Esophagus muscularis mucosa (tissue), 4 donors: Measurements from ENCODE around the gene IGIP. TPM values are rescaled to one million over a fixed set of nuclear protein-coding genes. Genes with fewer than 3 reads are reported as not detected.
"Not testable (repeated sequence)": the region's sequence is repeated elsewhere in the genome, so short reads cannot be mapped to it uniquely, and the experiment has no call there.

Experiments used
- DNase-seq: peaks from one replicate; pipeline ENCODE4 v3.0.0-alpha.2; 2017; ENCODE audit errors: extremely low spot score
- H3K27ac ChIP-seq, 4 donors: fragments of 200-600 bp; sonication (generic); replicated peaks in 1 of 4; 1 replicate in 3 of 4; 2 replicates in 1 of 4; pipeline ENCODE4 v1.5.1; 2016 to 2019; ENCODE audit warnings: mild to moderate bottlenecking in 1 of 4
- H3K27me3 ChIP-seq, 4 donors: fragments of 200-600 bp; sonication (generic); one replicate each; pipeline versions ENCODE4 v1.5.1 to v1.6.0; 2016 to 2019
- H3K36me3 ChIP-seq, 4 donors: fragments of 200-600 bp; sonication (generic); one replicate each; pipeline ENCODE4 v1.5.1; 2016 to 2019
- H3K4me1 ChIP-seq, 4 donors: fragments of 200-600 bp; sonication (generic); one replicate each; pipeline ENCODE4 v1.5.1; 2016 to 2019
- H3K4me3 ChIP-seq, 4 donors: fragments of 200-600 bp; sonication (generic); 1 replicate in 2 of 4; 2 replicates in 2 of 4; pipeline ENCODE4 v1.5.1; 2016 to 2019; ENCODE audit warnings: mild to moderate bottlenecking in 4 of 4, moderate library complexity in 1 of 4
- H3K9me3 ChIP-seq, 4 donors: fragments of 200-600 bp; sonication (generic); 1 replicate in 3 of 4; 2 replicates in 1 of 4; pipeline ENCODE4 v1.5.1; 2016 to 2019
- EP300 ChIP-seq: sonication (generic); formaldehyde crosslinking; IDR thresholded peaks from one replicate; pipeline ENCODE4 v1.6.1; 2017; ENCODE audit warnings: antibody characterized with exemption
- POLR2A ChIP-seq: fragments of 450-650 bp; IDR thresholded peaks from one replicate; pipeline ENCODE4 v1.6.1; 2017; ENCODE audit warnings: antibody characterized with exemption, moderate library complexity, mild to moderate bottlenecking, low read depth
- POLR2AphosphoS5 ChIP-seq, 2 donors: sonication (generic); formaldehyde crosslinking; IDR thresholded peaks; one replicate each; pipeline ENCODE4 v1.6.1; 2017; ENCODE audit warnings: antibody characterized with exemption in 2 of 2
- WGBS: methylation state at CpG from one replicate; pipeline ENCODE4 v1.1.5; 2018; 5-methylcytosine and 5-hydroxymethylcytosine counted together
- intact Hi-C: fragments of 100-400 bp; cut with DNase I; formaldehyde crosslinking; loops from one replicate; pipeline ENCODE4 v1.15.1; 2023
- total RNA-seq, 4 donors: library from RNA; depleted of rRNA; stranded (reverse); fragments of >200 nt; gene quantifications; one replicate each; pipeline versions ENCODE4 v1.1.0 to v1.2.1, GENCODE V29; 2016
- TF ChIP-seq, protein P1 (sequence below), 3 experiments: fragments of 200-600 bp in 2 of 3; fragments of 450-650 bp in 1 of 3; sonication (generic) in 2 of 3; IDR thresholded peaks; one replicate each; pipeline ENCODE4 v1.5.1; 2017 to 2019; ENCODE audit warnings: antibody characterized with exemption in 3 of 3, mild to moderate bottlenecking in 2 of 3, moderate library complexity in 1 of 3

The IGIP gene
- total RNA-seq, 4 donors from 2014 or later, result 17.6 to 31.9 (median 27.3) TPM

DNA sequence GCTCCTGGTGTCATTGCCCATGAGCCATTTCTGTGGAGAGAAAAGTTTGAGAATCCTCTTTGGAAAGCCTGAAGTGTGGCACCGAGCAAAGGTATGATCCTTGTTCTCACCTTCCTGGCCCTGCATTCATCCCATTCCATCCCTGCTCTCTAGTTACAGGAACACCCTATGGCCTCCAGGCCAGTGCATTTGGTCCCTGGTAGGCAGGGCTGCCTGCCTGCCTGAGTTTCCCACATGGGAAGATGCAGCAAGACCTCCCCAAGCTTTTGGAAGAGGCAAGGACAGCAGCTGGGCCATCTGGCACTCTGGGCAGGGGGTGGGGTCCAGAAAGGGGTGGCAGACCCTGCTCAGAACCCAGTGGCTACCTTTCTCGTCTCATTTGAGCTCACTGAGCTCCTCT, 24.5 kb downstream of the IGIP start:
- WGBS, result 89% methylated on average over 2 of the region's 2 CpGs
- Histone ChIP-seq H3K27me3 (no peaks in the 10 kb centered on the region), H3K27ac (no peak overlapping the region), H3K4me3 (no peak overlapping the region), H3K9me3 (no peaks in the 10 kb centered on the region), H3K4me1 (peaks cover 13 to 30% (median 20%) of the 10 kb centered on the region in 4 donors), H3K36me3 (no peaks in the 10 kb centered on the region)
- intact Hi-C loops, result loop anchor here (10.0 kb wide), 1 partner anchor 365 kb away; no protein-coding TSS in a partner anchor
- TF ChIP-seq, protein P1, sequence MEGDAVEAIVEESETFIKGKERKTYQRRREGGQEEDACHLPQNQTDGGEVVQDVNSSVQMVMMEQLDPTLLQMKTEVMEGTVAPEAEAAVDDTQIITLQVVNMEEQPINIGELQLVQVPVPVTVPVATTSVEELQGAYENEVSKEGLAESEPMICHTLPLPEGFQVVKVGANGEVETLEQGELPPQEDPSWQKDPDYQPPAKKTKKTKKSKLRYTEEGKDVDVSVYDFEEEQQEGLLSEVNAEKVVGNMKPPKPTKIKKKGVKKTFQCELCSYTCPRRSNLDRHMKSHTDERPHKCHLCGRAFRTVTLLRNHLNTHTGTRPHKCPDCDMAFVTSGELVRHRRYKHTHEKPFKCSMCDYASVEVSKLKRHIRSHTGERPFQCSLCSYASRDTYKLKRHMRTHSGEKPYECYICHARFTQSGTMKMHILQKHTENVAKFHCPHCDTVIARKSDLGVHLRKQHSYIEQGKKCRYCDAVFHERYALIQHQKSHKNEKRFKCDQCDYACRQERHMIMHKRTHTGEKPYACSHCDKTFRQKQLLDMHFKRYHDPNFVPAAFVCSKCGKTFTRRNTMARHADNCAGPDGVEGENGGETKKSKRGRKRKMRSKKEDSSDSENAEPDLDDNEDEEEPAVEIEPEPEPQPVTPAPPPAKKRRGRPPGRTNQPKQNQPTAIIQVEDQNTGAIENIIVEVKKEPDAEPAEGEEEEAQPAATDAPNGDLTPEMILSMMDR (IDR thresholded peaks at IDR 0.05), result no peak
- TF ChIP-seq POLR2AphosphoS5 (IDR thresholded peaks at IDR 0.05), result no peak
- TF ChIP-seq EP300, result no peak
- TF ChIP-seq POLR2A, result no peak
- no peak for DNase-seq

- no peak for TF ChIP-seq POLR2AphosphoS5 (IDR thresholded peaks at IDR 0.05)
- TF ChIP-seq, protein P1 (IDR thresholded peaks at IDR 0.05), result no peak
- no peak for TF ChIP-seq POLR2A
- H3K36me3 ChIP-seq, result no peaks in the 10 kb centered on the region
- H3K27me3 ChIP-seq, result no peaks in the 10 kb centered on the region
- H3K27ac ChIP-seq, result no peak overlapping the region
- H3K9me3 ChIP-seq, result no peaks in the 10 kb centered on the region
- H3K4me3 ChIP-seq, result no peak overlapping the region
- H3K4me1 ChIP-seq, result peaks cover 8 to 21% (median 10%) of the 10 kb centered on the region in 4 donors
- 75% methylated on average over 6 of the region's 7 CpGs for WGBS
- DNase-seq, result no peak
- intact Hi-C loops, result loop anchor here (10.0 kb wide), 1 partner anchor 367 kb away; no protein-coding TSS in a partner anchor
These were observed 25.6 kb downstream of the IGIP start for GRCh38 chr5:140151144-140152021.

GRCh38 chr5:140152022-140152999, 26.6 kb downstream of the IGIP start:
- intact Hi-C loops, result loop anchor here (10.0 kb wide), 1 partner anchor 368 kb away; no protein-coding TSS in a partner anchor
- Histone ChIP-seq H3K9me3 (no peaks in the 10 kb centered on the region), H3K4me3 (no peak overlapping the region), H3K36me3 (no peaks in the 10 kb centered on the region), H3K27me3 (no peaks in the 10 kb centered on the region), H3K4me1 (peaks cover 11 to 27% (median 15%) of the 10 kb centered on the region in 4 donors), H3K27ac (no peak overlapping the region)
- no peak for DNase-seq
- TF ChIP-seq POLR2A, result no peak
- 76% methylated on average over 17 of the region's 23 CpGs for WGBS

- no peaks in the 10 kb centered on the region for H3K27me3 ChIP-seq
- no peak overlapping the region for H3K27ac ChIP-seq
- WGBS, result 50% methylated on average over 6 of the region's 7 CpGs
- no peaks in the 10 kb centered on the region for H3K9me3 ChIP-seq
- H3K4me3 ChIP-seq, result no peak overlapping the region
- H3K4me1 ChIP-seq, result peaks cover 11 to 31% (median 20%) of the 10 kb centered on the region in 4 donors
- no peak for DNase-seq
- no peaks in the 10 kb centered on the region for H3K36me3 ChIP-seq
- TF ChIP-seq EP300 (no peak), POLR2AphosphoS5 (IDR thresholded peaks at IDR 0.05) (no peak), POLR2A (no peak)
- TF ChIP-seq, protein P1 (IDR thresholded peaks at IDR 0.05), result no peak
- intact Hi-C loops, result loop anchor here (10.0 kb wide), 1 partner anchor 368 kb away; no protein-coding TSS in a partner anchor
These were observed 27.5 kb downstream of the IGIP start for GRCh38 chr5:140153255-140153654.

GRCh38 chr5:140153905-140154304, 28.2 kb downstream of the IGIP start:
- H3K4me1 ChIP-seq, result peaks cover 11 to 31% (median 20%) of the 10 kb centered on the region in 4 donors
- no peaks in the 10 kb centered on the region for H3K9me3 ChIP-seq
- H3K36me3 ChIP-seq, result no peaks in the 10 kb centered on the region
- no peak overlapping the region for H3K27ac ChIP-seq
- intact Hi-C loops, result loop anchor here (10.0 kb wide), 1 partner anchor 369 kb away; no protein-coding TSS in a partner anchor
- 67% methylated on average over 7 of the region's 8 CpGs for WGBS
- no peak for DNase-seq
- no peak overlapping the region for H3K4me3 ChIP-seq
- H3K27me3 ChIP-seq, result no peaks in the 10 kb centered on the region
- TF ChIP-seq POLR2A, result no peak
- TF ChIP-seq, protein P1 (IDR thresholded peaks at IDR 0.05), result no peak

- not testable (repeated sequence) for DNase-seq, H3K27me3 ChIP-seq, H3K36me3 ChIP-seq, H3K4me3 ChIP-seq, H3K9me3 ChIP-seq, H3K27ac ChIP-seq
- intact Hi-C loops, result loop anchor here (10.0 kb wide), 1 partner anchor 370 kb away; no protein-coding TSS in a partner anchor
- peaks cover 11 to 31% (median 20%) of the 10 kb centered on the region in 4 donors for H3K4me1 ChIP-seq
- WGBS, result 88% methylated on average over 21 of the region's 21 CpGs
These were observed 29.1 kb downstream of the IGIP start for GRCh38 chr5:140154710-140155381.
